ENCODE measurements around the gene SRP9.

DNA sequence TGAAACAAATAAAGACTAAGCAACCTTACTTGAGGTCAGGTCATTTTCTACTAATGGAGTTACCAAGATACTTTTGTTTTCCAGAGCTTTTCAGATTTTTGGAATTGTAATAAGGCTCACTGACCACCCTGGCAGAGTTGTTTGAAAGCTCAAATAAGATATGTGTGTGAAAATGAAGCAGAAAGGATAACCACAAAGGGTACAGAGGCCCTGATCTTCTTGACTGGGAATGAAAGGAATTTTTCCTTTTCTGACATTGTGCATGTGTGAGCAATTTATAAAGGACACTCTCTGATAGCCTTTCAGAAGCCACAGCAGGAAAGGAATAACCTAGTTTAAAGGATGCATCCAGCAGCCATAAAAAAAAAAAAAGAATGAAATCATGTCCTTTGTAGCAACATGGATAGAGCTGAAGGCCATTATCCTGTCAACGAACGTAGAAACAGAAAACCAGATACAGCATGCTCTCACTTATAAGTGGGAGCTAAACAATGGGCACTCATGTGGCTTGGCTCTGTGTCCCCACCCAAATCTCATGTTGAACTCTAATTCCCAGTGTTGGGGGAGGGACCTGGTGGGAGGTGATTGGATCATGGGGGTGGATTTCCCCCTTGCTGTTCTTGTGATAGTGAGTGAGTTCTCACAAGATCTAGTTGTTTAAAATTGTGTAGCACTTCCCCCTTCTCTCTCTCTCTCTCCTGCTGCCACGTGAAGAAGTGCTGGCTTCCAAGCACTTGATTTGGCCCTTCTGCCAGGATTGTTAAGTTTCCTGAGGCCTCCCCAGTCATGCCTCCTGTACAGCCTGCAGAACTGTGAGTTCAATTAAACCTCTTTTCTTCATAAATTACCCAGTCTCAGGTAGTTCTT, 3.1 kb upstream of the SRP9 start:
- TF ChIP-seq ELF4 (IDR thresholded peaks at IDR 0.05) (no peak), LEF1 (IDR thresholded peaks at IDR 0.05; ENCODE audit: borderline replicate concordance) (no peak), SP1 (IDR thresholded peaks at IDR 0.05) (no peak), PKNOX1 (IDR thresholded peaks at IDR 0.05) (no peak), SUZ12 (IDR thresholded peaks at IDR 0.05) (no peak), FOXA1 (IDR thresholded peaks at IDR 0.05) (no peak), ARNT (IDR thresholded peaks at IDR 0.05) (no peak), BHLHE40 (IDR thresholded peaks at IDR 0.05; ENCODE audit: borderline replicate concordance) (no peak)

Measured in HEK293T (cell line).